Measurements from ENCODE around the gene GRIK1. TPM values are rescaled to one million over a fixed set of nuclear protein-coding genes. Genes with fewer than 3 reads are reported as not detected.
A peak's percentile ranks its signal among the peaks of the same experiment; 100 is the strongest.

The GRIK1 gene
- total RNA-seq, 1 experiment from 2014 or later: 0.09 TPM

GRCh38 chr21:29725025-29725736, 214.6 kb downstream of the GRIK1 start:
- no peaks in the 10 kb centered on the region for H3K36me3 Mint-ChIP-seq
- no peak for DNase-seq (ENCODE audit: low spot score)
- CTCF ChIA-PET: interaction anchor here (0.9 kb wide), 1 partner anchor 98 kb away, joined by 3 read pairs; no protein-coding TSS in a partner anchor
- no peak for TF ChIP-seq ATF2 (CRISPR knock-in tag; IDR thresholded peaks at IDR 0.05; ENCODE audit: borderline replicate concordance, low read depth)
- H3K27me3 Mint-ChIP-seq (ENCODE audit: low read depth): no peaks in the 10 kb centered on the region
- POLR2A ChIA-PET: no interaction called here
- no peak overlapping the region for H3K4me3 Mint-ChIP-seq
- peaks cover 18% of the 10 kb centered on the region for H3K4me1 Mint-ChIP-seq
- ATAC-seq: no peak
- H3K9me3 Mint-ChIP-seq: no peaks in the 10 kb centered on the region; the same call in 1 of the 2 replicates
- H3K27ac Mint-ChIP-seq: no peak overlapping the region

GRCh38 chr21:29721964-29722363, 217.8 kb downstream of the GRIK1 start:
- H3K36me3 Mint-ChIP-seq: no peaks in the 10 kb centered on the region
- H3K27me3 Mint-ChIP-seq (ENCODE audit: low read depth): no peaks in the 10 kb centered on the region
- TF ChIP-seq AFF4 (CRISPR knock-in tag; IDR thresholded peaks at IDR 0.05; ENCODE audit: borderline replicate concordance) (no peak), IRF1 (CRISPR knock-in tag; IDR thresholded peaks at IDR 0.05) (no peak), TCF7 (CRISPR knock-in tag; IDR thresholded peaks at IDR 0.05; ENCODE audit: low read depth) (no peak), NR1H2 (CRISPR knock-in tag; IDR thresholded peaks at IDR 0.05) (no peak), TEAD4 (CRISPR knock-in tag; IDR thresholded peaks at IDR 0.05) (no peak), ATF6 (CRISPR knock-in tag; IDR thresholded peaks at IDR 0.05) (no peak)
- peaks cover 18% of the 10 kb centered on the region for H3K4me1 Mint-ChIP-seq
- no peak for DNase-seq (ENCODE audit: low spot score)
- no peak for ATAC-seq
- peaks cover 13% of the 10 kb centered on the region for H3K9me3 Mint-ChIP-seq
- POLR2A ChIA-PET: no interaction called here
- no peak overlapping the region for H3K4me3 Mint-ChIP-seq
- CTCF ChIA-PET: interaction anchor here (0.9 kb wide), 1 partner anchor 128 kb away, joined by 3 read pairs; no protein-coding TSS in a partner anchor
- H3K27ac Mint-ChIP-seq: no peak overlapping the region

- ATAC-seq (peak; percentile 73), DNase-seq (ENCODE audit: low spot score) (no peak)
- no peak overlapping the region for H3K4me3 Mint-ChIP-seq
- peaks cover 20% of the 10 kb centered on the region for H3K9me3 Mint-ChIP-seq
- H3K36me3 Mint-ChIP-seq: peaks cover 4% of the 10 kb centered on the region
- no peak overlapping the region for H3K27ac Mint-ChIP-seq
- ChIA-PET CTCF (interaction anchor here (0.9 to 1.7 kb wide), 2 partner anchors 128 to 221 kb away, joined by 3 to 6 read pairs; no protein-coding TSS in a partner anchor), POLR2A (no interaction called here)
- H3K27me3 Mint-ChIP-seq (ENCODE audit: low read depth): no peaks in the 10 kb centered on the region
- TF ChIP-seq ARID4B (CRISPR knock-in tag; IDR thresholded peaks at IDR 0.05; ENCODE audit: borderline replicate concordance) (no peak), CREB1 (CRISPR knock-in tag; IDR thresholded peaks at IDR 0.05) (no peak), SOX15 (CRISPR knock-in tag; IDR thresholded peaks at IDR 0.05) (no peak), RELA (CRISPR knock-in tag; IDR thresholded peaks at IDR 0.05; ENCODE audit: borderline replicate concordance) (no peak), ZNF317 (CRISPR knock-in tag; IDR thresholded peaks at IDR 0.05; ENCODE audit: borderline replicate concordance, low read depth) (no peak), NR3C1 (CRISPR knock-in tag; conservative IDR thresholded peaks at IDR 0.05; ENCODE audit: low read depth) (no peak), E2F1 (CRISPR knock-in tag; IDR thresholded peaks at IDR 0.05) (no peak)
- peaks cover 18% of the 10 kb centered on the region for H3K4me1 Mint-ChIP-seq
Measured at GRCh38 chr21:29721221-29721620, 218.6 kb downstream of the GRIK1 start.
